CD4-positive, alpha-beta T cell treated with Interleukin-6 for 4 hours (primary cell): Measurements from ENCODE around the gene PLEKHH2.
"Not testable (repeated sequence)": the region's sequence is repeated elsewhere in the genome, so short reads cannot be mapped to it uniquely, and the experiment has no call there.

Source experiments
- DNase-seq: peaks from one replicate; pipeline ENCODE4 v3.0.0-alpha.2; 2020; ENCODE audit warnings: mixed read lengths

Gene PLEKHH2

GRCh38 chr2:43642363-43642762 lies 5.3 kb downstream of the PLEKHH2 start:
- DNase-seq = no peak

DNA sequence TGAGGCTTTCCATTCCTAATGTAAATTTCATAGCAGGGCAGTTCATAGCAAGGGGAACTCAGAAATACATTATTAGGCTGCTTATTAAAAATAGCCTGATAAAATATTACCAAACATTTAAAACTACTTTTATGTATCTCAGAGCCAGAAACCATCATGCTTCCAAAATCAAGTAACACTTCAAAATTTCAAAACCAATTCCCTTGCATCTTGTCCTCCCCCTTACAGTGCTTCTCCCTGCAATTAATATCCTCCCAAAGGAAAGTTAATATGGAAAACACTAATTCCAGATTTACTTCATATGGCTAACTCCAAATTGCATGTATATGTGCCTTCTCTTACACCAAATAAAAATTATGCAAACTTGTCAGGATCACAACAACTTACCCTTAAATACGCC lies 6.6 kb downstream of the PLEKHH2 start:
- no peak for DNase-seq

- DNase-seq = no peak
Observed at GRCh38 chr2:43648994-43649701, 12.1 kb downstream of the PLEKHH2 start.

DNA sequence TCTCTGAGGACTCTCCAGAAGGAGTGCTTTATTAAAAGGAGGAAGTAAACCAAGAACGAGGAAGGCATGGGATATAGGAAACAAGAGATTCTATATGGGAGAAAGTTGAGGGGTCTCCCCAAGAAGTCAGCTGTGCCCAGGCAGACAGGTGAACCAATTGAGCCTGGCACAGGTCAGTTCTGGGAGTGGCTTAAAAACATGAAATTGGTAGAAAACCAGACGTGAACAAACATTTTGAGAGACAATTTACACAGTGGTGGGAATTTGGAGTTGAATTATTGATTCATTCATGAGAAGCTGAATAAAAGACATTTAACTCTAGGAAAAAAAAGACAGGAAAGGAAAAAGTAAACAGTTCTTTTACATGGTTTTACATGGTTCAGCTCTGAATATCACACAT lies 16.4 kb downstream of the PLEKHH2 start:
- no peak for DNase-seq

DNA sequence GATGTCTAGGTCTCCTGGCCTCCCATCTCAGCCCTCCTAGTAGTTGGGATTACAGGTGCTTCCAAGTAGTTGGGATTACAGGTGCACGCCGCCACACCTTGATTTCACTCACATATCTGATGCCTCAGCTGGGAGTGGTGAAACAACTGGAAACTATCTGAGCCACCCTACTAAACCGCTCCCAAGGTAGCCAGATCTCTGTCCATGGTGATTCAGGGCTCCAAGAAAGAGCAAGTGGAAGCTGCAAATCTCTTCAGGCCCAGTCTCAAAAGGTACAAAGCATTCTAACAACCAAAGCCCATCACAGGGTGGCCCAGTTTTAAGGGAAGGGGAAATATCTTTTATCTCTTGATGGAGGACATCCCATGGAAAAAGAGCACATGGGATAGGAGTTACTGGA lies 20.2 kb downstream of the PLEKHH2 start:
- DNase-seq = no peak

DNA sequence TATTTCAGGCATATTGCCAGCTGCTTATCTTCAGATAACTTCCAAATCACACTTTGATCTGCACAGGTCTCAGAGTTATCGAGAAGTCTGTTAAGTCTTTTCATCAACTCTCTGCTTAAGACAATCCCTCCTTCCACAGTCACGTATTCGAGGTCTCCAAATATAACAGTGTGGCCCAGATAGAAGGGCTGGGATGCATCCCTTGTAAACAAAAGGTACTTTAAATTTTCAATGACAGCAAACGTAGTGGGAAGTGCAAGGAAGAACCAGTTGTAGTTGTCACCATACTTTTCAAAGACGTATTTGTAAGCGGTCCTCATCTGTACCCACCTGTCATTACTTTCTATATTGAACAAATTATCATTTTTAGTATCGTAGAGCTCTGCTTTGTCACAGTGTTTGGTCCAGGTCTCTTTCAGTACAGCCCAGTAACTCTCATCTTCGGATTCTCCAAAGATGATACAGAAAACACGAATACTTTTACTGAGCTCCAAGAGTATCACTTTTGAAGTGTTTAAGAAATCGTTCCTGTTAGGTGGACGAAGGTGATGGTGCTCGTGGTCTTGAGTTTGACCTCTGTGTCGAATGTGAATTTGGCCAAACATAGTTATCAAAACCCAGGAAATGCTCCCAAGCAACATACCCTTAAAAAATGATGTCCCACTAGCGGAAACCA lies 38.7 kb downstream of the PLEKHH2 start:
- no peak for DNase-seq

DNA sequence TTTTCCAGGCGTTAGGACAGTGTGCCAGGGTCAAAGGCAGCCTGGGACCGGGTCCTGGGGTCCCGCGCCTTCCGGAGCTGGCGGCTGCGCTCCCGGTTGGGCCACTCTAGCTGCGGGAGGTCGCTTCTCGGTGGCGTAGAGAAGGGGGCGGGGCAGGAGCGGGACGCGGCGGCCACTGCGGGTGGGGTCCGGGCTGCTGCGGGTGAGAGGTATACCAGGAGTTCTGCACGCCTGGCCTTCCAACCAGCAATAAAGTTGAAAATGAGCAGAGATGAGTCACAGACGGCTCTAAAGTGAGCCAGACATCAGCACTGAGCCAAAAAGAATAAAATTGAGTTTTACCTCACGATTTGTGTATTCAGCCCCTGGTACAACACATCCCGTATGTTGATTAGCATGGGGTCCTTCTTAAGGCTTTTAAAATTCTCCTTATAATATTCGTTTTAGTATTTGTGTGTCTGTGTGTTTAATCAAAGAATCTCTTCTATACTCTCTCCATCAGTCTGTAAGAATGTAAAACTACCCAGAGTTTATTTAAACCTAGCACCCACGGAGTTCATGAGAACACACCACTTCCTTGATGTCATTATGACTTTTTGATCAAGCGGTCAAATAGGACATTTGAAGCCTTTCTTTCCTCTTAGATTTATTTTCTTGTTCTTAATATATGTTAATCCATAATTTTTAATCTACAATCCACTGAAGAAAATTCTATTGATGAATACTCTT lies 39.4 kb downstream of the PLEKHH2 start, which contains the start of gene C1GALT1C1L:
C1GALT1C1L (minus strand) TSS at position 108 of the 729 bp plus-strand sequence; CDS start at position 1, 107 bp downstream.
- DNase-seq = peak; percentile 29

DNA sequence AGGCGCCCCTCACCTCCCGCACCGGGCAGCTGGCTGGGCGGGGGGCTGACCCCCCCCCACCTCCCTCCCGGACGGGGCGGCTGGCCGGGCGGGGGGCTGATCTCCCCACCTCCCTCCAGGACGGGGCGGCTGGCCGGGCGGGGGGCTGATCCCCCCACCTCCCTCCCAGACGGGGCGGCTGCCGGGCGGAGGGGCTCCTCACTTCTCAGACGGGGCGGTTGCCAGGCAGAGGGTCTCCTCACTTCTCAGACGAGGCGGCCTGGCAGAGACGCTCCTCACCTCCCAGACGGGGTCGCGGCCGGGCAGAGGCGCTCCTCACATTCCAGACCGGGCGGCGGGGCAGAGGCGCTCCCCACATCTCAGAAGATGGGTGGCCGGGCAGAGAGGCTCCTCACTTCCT lies 40.7 kb downstream of the PLEKHH2 start:
- DNase-seq = not testable (repeated sequence)

DNA sequence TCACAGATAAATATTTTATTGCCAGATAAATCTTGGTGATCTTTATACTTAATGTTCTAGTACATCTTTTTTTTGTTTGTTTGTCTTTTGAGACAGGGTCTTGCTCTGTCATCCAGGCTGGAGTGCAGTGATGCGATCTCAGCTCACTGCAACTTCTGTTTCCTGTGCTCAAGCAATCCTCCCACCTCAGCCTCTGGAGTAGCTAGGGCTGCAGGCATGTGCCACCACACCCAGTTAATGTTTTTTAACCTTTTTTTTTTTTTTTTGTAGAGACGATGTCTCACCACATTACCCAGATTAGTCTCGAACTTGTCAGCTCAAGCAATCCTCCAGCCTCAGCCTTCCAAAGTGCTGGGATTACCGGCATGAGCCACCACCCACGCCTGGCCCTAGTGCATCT lies 48.3 kb downstream of the PLEKHH2 start:
- DNase-seq = no peak

- no peak for DNase-seq
Observed at GRCh38 chr2:43689999-43690398, 52.9 kb downstream of the PLEKHH2 start.

DNA sequence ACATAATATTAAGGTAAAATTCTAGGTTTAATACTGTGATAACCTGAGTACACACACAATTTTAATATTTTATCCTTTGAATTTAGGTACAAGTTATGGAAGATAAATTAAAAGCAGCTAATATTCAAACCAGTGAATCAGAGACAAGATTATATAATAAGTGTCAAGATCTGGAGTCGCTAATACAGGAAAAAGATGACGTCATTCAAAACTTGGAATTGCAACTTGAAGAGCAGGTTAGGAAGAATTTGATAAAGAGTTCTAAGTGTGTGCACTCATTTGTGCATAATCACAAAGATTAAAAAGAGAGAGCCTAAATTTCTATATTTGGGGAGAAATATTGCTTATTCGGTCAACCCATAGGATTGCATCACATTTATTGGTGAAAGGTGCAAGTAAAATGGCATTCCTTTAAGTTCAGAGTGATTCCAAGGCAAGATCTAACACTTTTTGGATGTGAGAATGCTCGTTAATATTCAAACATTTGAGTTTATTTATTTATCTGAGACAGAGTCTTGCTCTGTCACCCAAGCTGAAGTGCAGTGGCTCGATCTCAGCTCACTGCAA lies 55.5 kb downstream of the PLEKHH2 start:
- no peak for DNase-seq

GRCh38 chr2:43698140-43698539 lies 61.1 kb downstream of the PLEKHH2 start:
- DNase-seq = not testable (repeated sequence)

DNA sequence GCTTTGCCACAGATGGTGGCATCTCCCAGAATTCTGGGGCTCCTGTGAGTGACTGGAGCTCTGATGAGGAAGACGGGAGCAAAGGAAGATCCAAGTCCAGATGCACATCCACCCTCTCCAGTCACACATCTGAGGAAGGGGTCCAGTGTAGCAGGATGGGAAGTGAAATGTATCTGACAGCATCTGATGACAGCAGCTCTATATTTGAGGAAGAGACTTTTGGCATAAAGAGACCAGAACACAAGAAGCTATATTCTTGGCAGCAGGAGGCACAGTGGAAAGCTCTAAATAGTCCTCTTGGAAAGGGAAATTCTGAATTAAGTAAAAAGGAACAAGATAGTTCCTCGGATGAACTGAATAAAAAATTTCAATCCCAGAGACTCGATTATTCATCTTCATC lies 62.7 kb downstream of the PLEKHH2 start:
- DNase-seq = no peak

DNA sequence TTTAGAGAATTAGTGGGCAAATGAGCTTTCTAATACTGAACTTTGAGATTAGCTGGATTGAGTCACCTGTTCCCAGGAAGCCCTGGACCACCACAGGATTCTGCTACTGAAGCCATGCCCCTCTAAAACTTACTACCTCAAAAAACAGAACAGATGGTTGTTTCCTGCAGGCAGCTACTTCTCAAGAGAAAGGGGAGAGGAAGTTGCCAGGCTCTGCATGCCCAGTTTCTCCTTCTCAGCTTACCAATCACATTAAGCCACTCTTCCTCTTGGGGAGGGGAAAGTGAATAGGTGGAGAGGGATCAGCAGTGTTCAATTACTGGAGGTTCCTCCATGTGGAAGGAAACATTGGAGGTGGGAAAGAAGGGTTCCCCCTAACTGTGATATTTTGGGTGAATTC lies 64.1 kb downstream of the PLEKHH2 start:
- DNase-seq = no peak

DNA sequence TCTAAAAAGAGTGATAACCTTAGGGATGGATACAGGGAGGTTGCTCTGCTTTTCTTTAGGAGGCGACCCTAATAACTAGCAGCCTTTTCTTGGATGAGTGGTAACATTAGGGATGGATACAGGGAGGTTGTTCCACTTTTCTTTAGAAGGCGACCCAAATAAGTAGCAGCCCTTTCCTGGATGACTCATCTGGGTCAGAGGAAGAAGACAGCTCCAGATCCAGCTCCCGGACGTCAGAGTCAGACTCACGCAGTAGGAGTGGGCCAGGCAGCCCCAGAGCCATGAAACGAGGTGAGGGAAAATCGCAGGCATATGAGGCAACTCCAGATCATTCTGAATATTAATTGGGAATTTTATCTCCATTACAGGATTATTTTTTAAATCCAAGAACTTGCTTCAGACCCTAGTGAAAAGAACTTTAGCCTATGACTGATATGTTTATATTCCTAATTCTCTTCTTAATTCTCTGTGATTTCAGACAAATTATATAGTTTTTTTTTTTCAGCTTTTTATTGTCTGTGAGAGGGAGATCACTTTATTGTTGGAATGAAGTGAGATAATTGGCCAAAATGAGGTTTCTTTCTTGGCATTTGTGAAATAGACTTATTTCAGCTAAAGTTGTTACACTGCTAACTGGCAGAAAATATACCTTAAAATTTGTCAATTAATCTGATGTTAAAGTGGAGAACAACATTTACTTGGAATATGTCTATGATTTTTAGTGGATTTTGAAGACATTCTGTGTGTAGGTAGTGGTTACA lies 70.4 kb downstream of the PLEKHH2 start:
- DNase-seq = no peak

DNA sequence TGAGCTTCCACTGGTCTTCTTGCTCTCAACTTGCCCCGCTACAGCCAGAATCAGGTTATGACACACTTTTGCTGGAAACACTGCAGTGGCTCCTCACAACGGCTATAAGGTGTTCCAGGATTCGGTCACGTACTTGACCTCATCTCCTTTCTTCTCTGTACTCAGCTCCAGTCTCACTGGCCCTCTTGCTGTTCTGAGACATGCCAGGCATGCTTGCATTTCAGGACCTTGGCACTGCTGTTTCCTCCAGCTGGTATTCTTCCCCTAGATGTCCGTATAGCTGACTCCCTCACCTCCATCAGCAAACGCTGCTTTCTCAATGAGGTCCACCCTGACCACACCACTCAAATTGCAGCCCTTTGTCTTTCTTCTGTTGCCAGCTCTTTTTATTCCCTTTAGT lies 71.1 kb downstream of the PLEKHH2 start:
- DNase-seq = no peak

- DNase-seq = no peak
Observed at GRCh38 chr2:43708891-43709290, 71.8 kb downstream of the PLEKHH2 start.

DNA sequence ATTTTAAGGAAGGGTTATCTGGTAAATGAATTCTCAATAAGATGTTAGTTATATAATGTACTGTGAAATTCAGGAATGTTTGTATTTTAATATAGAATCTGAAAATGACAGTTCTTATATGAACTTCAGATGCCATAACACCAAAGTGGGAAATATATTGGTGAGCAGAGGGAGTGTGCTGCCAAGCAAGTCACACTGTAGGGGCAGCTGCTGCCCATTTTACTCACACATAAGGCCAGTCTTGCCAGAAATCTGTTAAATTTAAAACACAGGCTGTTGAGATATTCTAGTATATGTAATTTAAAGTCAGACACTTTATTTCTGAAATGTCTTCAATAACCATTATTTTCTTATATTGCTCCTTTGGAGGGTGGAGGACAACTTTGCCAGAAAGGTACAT lies 73.8 kb downstream of the PLEKHH2 start:
- DNase-seq = no peak

DNA sequence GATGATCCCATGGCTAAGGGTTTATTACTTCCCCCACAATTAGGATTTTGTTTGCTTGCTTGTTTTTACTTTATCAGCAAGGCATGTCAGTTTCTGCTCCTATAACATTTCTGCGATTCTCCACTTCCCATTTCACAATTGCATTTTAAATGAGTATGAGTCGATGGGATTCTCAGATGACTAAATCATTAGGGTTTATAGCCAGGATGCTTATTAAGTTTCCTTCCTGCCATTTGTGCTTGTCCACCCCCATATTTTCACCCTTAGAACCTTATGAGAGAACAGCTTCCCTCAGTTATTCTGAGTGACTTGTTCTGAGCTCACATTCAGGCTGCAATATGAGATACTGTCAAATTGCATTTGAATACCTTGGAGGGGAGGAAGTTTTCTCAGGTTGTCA lies 77.1 kb downstream of the PLEKHH2 start:
- DNase-seq = no peak

DNA sequence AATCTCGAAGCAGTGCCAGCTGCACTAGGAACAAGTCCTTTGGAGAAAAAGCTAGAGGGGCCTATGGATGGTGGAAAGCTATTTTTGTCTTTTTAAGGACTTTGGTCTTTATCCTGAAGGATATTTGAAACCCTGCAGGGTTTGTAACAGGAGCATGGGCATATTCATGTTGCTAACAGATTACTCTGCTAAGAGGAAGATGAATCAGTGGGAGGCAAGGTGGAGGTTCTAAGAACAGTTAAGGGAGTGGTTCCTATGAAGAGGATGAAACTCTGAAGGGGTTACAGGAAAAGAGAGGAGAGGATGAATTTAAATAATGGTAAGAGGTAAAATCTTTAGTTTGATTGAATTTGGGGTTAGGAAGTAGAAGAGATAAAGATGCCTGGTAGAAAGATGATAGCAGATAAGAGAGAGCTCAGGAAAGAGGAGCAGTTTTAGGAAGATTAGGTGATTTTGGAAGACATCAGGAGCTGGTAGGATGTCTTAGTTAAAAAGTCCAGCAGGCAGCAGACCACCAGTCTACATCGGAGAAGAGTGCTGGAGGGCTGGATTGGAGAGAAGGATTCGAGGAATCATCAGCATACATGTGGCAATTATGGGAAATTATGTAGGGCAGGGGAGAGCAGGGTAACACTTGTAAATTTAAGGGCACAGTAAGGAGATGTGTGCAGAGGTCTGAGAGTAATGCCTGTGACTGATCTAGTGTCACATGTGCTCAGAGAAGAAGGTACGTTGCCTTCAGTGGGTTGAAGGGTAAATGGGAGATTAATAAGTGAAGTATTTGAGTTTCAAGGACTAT lies 78.4 kb downstream of the PLEKHH2 start:
- no peak for DNase-seq

DNA sequence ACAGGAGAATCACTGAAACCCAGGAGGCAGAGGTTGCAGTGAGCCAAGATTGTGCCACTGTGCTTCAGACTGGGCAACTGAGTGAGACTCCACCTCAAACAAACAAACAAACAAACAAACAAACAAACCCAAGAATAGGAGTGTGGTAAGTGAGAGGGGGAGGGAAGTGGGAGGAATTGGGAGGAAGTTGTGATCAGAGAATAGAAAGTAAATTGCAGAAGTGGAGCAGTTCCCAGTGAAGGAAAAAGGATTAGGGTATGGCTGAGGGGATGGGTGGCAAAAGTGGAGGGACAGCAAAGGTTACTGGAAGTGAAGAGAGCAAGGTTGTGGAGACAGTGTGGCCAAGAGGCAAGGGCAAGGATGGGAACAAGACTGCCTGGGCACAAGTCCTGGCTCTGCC lies 80.3 kb downstream of the PLEKHH2 start:
- no peak for DNase-seq
